HEK293 (cell line): ENCODE measurements around the gene ARAP1.

Source experiments
- CTCF ChIA-PET: fragments of 350-600 bp; formaldehyde crosslinking; extraction: SDS; loops from one replicate; lab custom pipeline; 2021; ENCODE audit warnings: antibody characterized with exemption; lab: Yijun Ruan, JAX
- POLR2A ChIA-PET: fragments of 300-600 bp; formaldehyde crosslinking; extraction: SDS; loops from one replicate; lab custom pipeline; 2020; ENCODE audit warnings: antibody characterized with exemption, inconsistent platforms; lab: Yijun Ruan, JAX
- H3K27ac ChIP-seq: fragments of 200-500 bp; sonication (Bioruptor generic); 2 replicates; pipeline ENCODE4 v1.5.1; 2014; ENCODE audit warnings: low read depth, low read length, control low read depth, inconsistent platforms; ENCODE audit errors: extremely low read depth
- H3K36me3 ChIP-seq, 2 experiments: fragments of 200-500 bp in 1 of 2; sonication (Bioruptor generic) in 1 of 2; 1 replicate in 1 of 2; 2 replicates in 1 of 2; pipeline ENCODE4 v1.5.1; 2014 to 2017; ENCODE audit warnings: inconsistent platforms in 2 of 2, low read length in 2 of 2; ENCODE audit not compliant: control insufficient read depth in 2 of 2, insufficient read depth in 1 of 2
- H3K4me1 ChIP-seq: fragments of 200-500 bp; sonication (Bioruptor generic); 2 replicates; pipeline ENCODE4 v1.5.1; 2014; ENCODE audit warnings: mild to moderate bottlenecking, low read length, inconsistent platforms; ENCODE audit not compliant: control insufficient read depth, insufficient read depth
- H3K4me3 ChIP-seq: 2 replicates; pipeline ENCODE4 v1.5.1; 2011; ENCODE audit warnings: low read depth, mild to moderate bottlenecking, control low read depth, low read length, moderate library complexity
- H3K9me3 ChIP-seq: fragments of 200-500 bp; sonication (Bioruptor generic); 2 replicates; pipeline ENCODE4 v1.5.1; 2014; ENCODE audit warnings: low read depth, low read length, inconsistent platforms; ENCODE audit not compliant: control insufficient read depth, insufficient read depth
- EGR2 ChIP-seq: fragments of 450-650 bp; formaldehyde crosslinking; IDR thresholded peaks from 2 replicates; pipeline ENCODE4 v1.5.1; 2016; ENCODE audit warnings: low read depth, missing biosample characterization, missing genetic modification characterization
- GLI4 ChIP-seq: fragments of 450-650 bp; formaldehyde crosslinking; IDR thresholded peaks from 2 replicates; pipeline ENCODE4 v1.5.1; 2016; ENCODE audit warnings: missing biosample characterization, missing genetic modification characterization
- GLIS1 ChIP-seq: fragments of 450-650 bp; formaldehyde crosslinking; IDR thresholded peaks from 2 replicates; pipeline ENCODE4 v1.5.1; 2016; ENCODE audit warnings: missing biosample characterization, missing genetic modification characterization
- SCRT2 ChIP-seq: fragments of 450-650 bp; formaldehyde crosslinking; IDR thresholded peaks from 2 replicates; pipeline ENCODE4 v1.5.1; 2016; ENCODE audit warnings: missing biosample characterization, missing genetic modification characterization
- ZEB2 ChIP-seq: fragments of 450-650 bp; formaldehyde crosslinking; IDR thresholded peaks from 2 replicates; pipeline ENCODE4 v1.5.1; 2016; ENCODE audit warnings: missing biosample characterization, missing genetic modification characterization
- ZFHX2 ChIP-seq: fragments of 450-650 bp; formaldehyde crosslinking; conservative IDR thresholded peaks from 2 replicates; pipeline ENCODE4 v1.5.1; 2016; ENCODE audit warnings: missing biosample characterization, missing genetic modification characterization
- ZIC2 ChIP-seq: fragments of 450-650 bp; formaldehyde crosslinking; IDR thresholded peaks from 2 replicates; pipeline ENCODE4 v1.5.1; 2016; ENCODE audit warnings: missing biosample characterization, missing genetic modification characterization
- ZNF19 ChIP-seq: fragments of 450-650 bp; formaldehyde crosslinking; IDR thresholded peaks from 2 replicates; pipeline ENCODE4; 2016; ENCODE audit warnings: missing biosample characterization, missing genetic modification characterization, low read depth
- ZNF214 ChIP-seq: fragments of 450-650 bp; formaldehyde crosslinking; IDR thresholded peaks from 2 replicates; pipeline ENCODE4 v1.5.1; 2017; ENCODE audit warnings: missing biosample characterization, mild to moderate bottlenecking, missing genetic modification characterization, borderline replicate concordance
- ZNF248 ChIP-seq: fragments of 450-650 bp; formaldehyde crosslinking; IDR thresholded peaks from 2 replicates; pipeline ENCODE4 v1.5.1; 2017; ENCODE audit warnings: missing biosample characterization, missing genetic modification characterization
- ZNF366 ChIP-seq: fragments of 450-650 bp; formaldehyde crosslinking; conservative IDR thresholded peaks from 2 replicates; pipeline ENCODE4 v1.5.1; 2016; ENCODE audit warnings: missing biosample characterization, missing genetic modification characterization
- ZNF530 ChIP-seq: fragments of 450-650 bp; formaldehyde crosslinking; IDR thresholded peaks from 2 replicates; pipeline ENCODE4 v1.5.1; 2016; ENCODE audit warnings: low read depth, missing biosample characterization, missing genetic modification characterization
- ZNF623 ChIP-seq: fragments of 450-650 bp; formaldehyde crosslinking; IDR thresholded peaks from 2 replicates; pipeline ENCODE4 v1.5.1; 2016; ENCODE audit warnings: missing biosample characterization, missing genetic modification characterization
- ZNF670 ChIP-seq: fragments of 450-650 bp; formaldehyde crosslinking; IDR thresholded peaks from 2 replicates; pipeline ENCODE4 v1.5.1; 2016; ENCODE audit warnings: missing biosample characterization, missing genetic modification characterization, low read depth
- ZNF76 ChIP-seq: fragments of 450-650 bp; formaldehyde crosslinking; IDR thresholded peaks from 2 replicates; pipeline ENCODE4; 2016; ENCODE audit warnings: low read depth, missing biosample characterization, missing genetic modification characterization, borderline replicate concordance
- TF ChIP-seq, protein P1 (sequence below): fragments of 450-650 bp; formaldehyde crosslinking; IDR thresholded peaks from 2 replicates; pipeline ENCODE4 v1.5.1; 2016; ENCODE audit warnings: missing biosample characterization, missing genetic modification characterization, borderline replicate concordance
- TF ChIP-seq, protein P2 (sequence below): IDR thresholded peaks from 2 replicates; pipeline ENCODE4 v1.6.1; 2011; ENCODE audit warnings: mild to moderate bottlenecking, low read depth, low read length, borderline replicate concordance
- TF ChIP-seq, protein P3 (sequence below): fragments of 450-650 bp; formaldehyde crosslinking; IDR thresholded peaks from 2 replicates; pipeline ENCODE4 v1.5.1; 2016; ENCODE audit warnings: missing biosample characterization, missing genetic modification characterization, borderline replicate concordance
- TF ChIP-seq, protein P4 (sequence below): fragments of 450-650 bp; formaldehyde crosslinking; IDR thresholded peaks from 2 replicates; pipeline ENCODE4 v1.5.1; 2016; ENCODE audit warnings: missing biosample characterization, missing genetic modification characterization

Gene ARAP1

DNA sequence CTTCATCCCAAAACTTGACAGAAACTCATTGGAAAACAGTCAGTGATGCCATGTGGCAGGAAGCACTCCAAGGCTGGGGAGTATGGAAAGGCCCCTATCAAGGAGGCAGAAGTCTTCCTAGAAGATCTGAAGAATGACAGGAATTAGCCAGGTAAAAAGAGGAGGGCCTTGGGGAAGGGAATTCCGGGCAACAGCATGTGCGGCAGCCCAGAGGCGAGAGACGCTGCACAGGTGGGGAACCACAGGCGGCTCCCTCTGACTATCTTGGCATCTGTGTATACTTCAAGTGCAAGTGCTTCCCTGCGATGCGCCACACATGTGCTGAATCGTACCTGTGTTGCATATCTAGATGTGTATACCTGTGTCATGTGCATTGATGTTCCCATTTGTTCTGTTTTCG lies 90.7 kb downstream of the ARAP1 start:
- no peaks in the 10 kb centered on the region for H3K4me1 ChIP-seq
- no peaks in the 10 kb centered on the region for H3K9me3 ChIP-seq
- CTCF ChIA-PET, result no interaction called here
- H3K36me3 ChIP-seq, result no peaks in the 10 kb centered on the region
- H3K4me3 ChIP-seq, result no peak overlapping the region
- POLR2A ChIA-PET, result no interaction called here
- no peak overlapping the region for H3K27ac ChIP-seq
- TF ChIP-seq ZNF670 (tag by site-specific recombination) (no peak), ZNF623 (tag by site-specific recombination) (no peak), ZNF366 (no peak), ZNF76 (tag by site-specific recombination) (no peak), ZNF530 (tag by site-specific recombination) (no peak), GLI4 (no peak)
- TF ChIP-seq, protein P1, sequence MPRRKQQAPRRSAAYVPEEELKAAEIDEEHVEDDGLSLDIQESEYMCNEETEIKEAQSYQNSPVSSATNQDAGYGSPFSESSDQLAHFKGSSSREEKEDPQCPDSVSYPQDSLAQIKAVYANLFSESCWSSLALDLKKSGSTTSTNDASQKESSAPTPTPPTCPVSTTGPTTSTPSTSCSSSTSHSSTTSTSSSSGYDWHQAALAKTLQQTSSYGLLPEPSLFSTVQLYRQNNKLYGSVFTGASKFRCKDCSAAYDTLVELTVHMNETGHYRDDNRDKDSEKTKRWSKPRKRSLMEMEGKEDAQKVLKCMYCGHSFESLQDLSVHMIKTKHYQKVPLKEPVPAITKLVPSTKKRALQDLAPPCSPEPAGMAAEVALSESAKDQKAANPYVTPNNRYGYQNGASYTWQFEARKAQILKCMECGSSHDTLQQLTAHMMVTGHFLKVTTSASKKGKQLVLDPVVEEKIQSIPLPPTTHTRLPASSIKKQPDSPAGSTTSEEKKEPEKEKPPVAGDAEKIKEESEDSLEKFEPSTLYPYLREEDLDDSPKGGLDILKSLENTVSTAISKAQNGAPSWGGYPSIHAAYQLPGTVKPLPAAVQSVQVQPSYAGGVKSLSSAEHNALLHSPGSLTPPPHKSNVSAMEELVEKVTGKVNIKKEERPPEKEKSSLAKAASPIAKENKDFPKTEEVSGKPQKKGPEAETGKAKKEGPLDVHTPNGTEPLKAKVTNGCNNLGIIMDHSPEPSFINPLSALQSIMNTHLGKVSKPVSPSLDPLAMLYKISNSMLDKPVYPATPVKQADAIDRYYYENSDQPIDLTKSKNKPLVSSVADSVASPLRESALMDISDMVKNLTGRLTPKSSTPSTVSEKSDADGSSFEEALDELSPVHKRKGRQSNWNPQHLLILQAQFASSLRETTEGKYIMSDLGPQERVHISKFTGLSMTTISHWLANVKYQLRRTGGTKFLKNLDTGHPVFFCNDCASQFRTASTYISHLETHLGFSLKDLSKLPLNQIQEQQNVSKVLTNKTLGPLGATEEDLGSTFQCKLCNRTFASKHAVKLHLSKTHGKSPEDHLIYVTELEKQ (tag by site-specific recombination), result no peak
- TF ChIP-seq, protein P2, sequence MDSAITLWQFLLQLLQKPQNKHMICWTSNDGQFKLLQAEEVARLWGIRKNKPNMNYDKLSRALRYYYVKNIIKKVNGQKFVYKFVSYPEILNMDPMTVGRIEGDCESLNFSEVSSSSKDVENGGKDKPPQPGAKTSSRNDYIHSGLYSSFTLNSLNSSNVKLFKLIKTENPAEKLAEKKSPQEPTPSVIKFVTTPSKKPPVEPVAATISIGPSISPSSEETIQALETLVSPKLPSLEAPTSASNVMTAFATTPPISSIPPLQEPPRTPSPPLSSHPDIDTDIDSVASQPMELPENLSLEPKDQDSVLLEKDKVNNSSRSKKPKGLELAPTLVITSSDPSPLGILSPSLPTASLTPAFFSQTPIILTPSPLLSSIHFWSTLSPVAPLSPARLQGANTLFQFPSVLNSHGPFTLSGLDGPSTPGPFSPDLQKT, result no peak

DNA sequence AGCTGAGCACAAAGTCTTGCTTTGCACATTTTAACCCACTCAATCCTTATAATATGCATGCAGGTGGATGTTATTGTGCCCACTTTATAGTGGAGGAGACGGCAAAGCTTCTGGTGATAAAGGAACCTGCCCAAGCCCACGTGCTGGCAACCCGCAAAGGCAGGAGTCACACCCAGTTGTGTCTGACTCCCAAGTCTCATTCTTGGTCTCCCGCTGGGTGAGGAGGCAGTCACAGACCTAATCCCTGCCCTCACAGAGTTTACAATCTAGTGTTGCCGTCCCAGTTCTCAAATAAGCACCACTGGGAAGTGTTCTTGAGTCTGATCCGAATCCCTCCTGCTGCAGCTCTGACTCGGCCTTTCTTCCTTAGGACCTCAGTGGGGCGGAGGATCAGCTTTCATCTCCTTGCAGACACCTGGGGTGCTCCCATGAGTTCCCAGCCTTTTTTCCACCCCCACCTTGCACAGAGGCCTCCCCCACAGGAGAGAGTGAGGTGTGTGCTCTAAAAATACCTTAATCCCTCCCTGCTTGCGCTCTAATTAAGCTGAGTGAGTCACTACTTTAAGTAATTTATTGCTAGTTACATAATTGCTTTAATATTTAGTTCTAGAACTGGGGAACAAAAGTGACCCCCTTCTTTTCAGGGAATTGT lies 93.1 kb downstream of the ARAP1 start:
- Histone ChIP-seq H3K27ac (no peak overlapping the region), H3K4me1 (no peaks in the 10 kb centered on the region), H3K36me3 (no peaks in the 10 kb centered on the region), H3K9me3 (no peaks in the 10 kb centered on the region), H3K4me3 (no peak overlapping the region)
- TF ChIP-seq ZFHX2 (tag by site-specific recombination) (no peak), ZNF19 (tag by site-specific recombination) (no peak), SCRT2 (tag by site-specific recombination) (no peak), ZIC2 (tag by site-specific recombination) (peak; percentile 46; the same call in 1 of the 2 replicates), ZNF248 (no peak), ZNF214 (no peak), GLIS1 (tag by site-specific recombination) (peak; percentile 82), EGR2 (0 out of 2 replicates have a peak, but pooled peaks have one; percentile 4), ZEB2 (no peak)
- TF ChIP-seq, protein P3, sequence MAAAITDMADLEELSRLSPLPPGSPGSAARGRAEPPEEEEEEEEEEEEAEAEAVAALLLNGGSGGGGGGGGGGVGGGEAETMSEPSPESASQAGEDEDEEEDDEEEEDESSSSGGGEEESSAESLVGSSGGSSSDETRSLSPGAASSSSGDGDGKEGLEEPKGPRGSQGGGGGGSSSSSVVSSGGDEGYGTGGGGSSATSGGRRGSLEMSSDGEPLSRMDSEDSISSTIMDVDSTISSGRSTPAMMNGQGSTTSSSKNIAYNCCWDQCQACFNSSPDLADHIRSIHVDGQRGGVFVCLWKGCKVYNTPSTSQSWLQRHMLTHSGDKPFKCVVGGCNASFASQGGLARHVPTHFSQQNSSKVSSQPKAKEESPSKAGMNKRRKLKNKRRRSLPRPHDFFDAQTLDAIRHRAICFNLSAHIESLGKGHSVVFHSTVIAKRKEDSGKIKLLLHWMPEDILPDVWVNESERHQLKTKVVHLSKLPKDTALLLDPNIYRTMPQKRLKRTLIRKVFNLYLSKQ (tag by site-specific recombination), result no peak
- TF ChIP-seq, protein P4, sequence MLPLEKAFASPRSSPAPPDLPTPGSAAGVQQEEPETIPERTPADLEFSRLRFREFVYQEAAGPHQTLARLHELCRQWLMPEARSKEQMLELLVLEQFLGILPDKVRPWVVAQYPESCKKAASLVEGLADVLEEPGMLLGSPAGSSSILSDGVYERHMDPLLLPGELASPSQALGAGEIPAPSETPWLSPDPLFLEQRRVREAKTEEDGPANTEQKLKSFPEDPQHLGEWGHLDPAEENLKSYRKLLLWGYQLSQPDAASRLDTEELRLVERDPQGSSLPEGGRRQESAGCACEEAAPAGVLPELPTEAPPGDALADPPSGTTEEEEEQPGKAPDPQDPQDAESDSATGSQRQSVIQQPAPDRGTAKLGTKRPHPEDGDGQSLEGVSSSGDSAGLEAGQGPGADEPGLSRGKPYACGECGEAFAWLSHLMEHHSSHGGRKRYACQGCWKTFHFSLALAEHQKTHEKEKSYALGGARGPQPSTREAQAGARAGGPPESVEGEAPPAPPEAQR (tag by site-specific recombination), result no peak
- POLR2A ChIA-PET, result no interaction called here
- CTCF ChIA-PET, result interaction anchor here (1.3 to 1.5 kb wide), 2 partner anchors 16 to 188 kb away, joined by 4 to 9 read pairs; no protein-coding TSS in a partner anchor
